Measurements from ENCODE around the gene UBE3C.
A peak's percentile ranks its signal among the peaks of the same experiment; 100 is the strongest.
"Not testable (repeated sequence)": the region's sequence is repeated elsewhere in the genome, so short reads cannot be mapped to it uniquely, and the experiment has no call there.

UBE3C gene

DNA sequence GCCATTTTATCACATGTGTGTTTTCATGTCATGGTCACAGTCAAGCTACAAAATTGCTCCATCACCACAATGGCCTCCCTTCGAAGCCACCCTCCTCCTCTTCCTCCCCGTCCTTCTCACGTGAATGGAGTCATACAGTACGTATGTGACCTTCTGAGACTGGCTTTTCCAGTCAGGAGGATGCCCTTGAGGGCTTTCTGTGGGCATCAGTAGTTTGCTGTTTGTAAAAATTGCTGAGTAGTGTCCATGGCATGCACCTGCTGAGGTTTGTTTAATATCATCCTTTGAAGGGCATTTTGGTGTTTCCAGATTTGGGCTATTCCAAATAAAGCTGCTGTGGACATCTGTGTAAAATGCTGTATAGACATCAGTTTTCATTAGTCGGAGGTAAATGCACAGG is 5.9 kb upstream of the UBE3C start:
- no peak for DNase-seq

DNA sequence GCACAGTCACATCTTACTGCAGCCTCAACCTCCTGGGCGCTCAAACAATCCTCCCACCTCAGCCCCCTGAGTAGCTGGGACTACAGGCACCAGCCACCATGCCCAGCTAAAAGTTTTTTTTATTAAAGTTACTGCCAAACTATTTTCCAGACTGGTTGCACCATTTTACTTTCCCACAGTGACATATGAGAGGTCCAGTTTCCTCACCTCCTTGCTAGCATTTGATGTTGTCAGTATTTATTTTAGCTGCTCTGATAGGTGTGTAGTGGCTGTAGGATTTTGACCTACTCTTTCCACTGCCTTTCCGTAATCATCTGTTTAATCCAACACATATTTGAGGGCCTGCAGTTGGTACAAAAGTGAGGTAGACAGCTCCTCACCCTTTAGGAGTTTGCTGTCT is 5.4 kb upstream of the UBE3C start:
- DNase-seq: no peak

DNA sequence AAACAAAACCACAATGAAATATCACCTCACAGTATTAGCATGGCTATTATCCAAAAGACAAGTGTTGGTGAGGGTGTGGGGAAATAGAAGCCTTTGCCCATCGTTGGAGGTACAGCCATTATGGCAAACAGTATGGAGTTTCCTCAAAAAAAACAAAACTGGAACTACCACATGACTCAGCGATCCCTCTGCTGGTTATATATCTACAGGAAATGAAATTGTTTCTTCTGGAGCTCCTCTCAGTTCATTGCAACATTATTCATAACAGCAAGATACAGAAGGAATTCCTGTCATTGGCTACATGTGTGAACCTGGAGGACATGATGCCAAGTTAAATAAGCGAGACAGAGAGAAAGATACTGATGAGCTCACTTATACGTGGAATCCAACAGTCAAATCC is 2.4 kb upstream of the UBE3C start:
- peak; percentile 42 for DNase-seq

- DNase-seq: no peak
Measured at GRCh38 chr7:157138101-157138423, 664 bp upstream of the UBE3C start.

DNA sequence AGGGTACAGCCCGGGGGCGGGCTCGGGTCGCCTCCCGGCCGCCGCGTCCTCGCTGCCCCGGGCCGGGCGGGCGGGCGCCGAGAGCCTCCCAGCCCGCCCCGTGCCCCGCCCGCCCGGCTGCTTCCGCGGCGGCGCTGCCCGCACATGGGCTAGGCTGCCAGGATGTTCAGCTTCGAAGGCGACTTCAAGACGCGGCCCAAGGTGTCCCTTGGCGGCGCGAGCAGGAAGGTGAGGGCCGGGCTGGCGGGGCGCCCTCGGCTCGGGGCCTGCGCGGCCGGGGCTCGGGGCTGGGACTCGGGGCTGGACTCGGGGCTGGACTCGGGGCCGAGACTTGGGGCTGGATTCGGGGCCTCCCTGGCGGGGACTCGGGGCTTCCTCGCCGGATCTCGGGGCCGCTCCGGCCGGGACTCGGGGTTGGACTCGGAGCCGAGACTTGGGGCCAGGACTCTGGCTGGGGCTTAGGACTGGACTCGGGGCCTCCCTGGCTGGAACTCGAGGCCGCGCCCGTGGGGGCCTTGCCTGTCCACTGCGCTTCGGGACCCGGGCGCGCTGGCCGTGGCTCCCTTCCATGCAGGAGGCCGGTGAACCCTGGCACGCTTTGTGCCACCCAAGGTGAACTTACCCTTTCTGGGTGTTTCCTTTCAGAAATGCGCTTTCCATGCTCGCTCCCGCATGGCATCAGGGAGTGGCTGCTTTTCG is 534 bp downstream of the UBE3C start:
- DNase-seq: no peak

DNA sequence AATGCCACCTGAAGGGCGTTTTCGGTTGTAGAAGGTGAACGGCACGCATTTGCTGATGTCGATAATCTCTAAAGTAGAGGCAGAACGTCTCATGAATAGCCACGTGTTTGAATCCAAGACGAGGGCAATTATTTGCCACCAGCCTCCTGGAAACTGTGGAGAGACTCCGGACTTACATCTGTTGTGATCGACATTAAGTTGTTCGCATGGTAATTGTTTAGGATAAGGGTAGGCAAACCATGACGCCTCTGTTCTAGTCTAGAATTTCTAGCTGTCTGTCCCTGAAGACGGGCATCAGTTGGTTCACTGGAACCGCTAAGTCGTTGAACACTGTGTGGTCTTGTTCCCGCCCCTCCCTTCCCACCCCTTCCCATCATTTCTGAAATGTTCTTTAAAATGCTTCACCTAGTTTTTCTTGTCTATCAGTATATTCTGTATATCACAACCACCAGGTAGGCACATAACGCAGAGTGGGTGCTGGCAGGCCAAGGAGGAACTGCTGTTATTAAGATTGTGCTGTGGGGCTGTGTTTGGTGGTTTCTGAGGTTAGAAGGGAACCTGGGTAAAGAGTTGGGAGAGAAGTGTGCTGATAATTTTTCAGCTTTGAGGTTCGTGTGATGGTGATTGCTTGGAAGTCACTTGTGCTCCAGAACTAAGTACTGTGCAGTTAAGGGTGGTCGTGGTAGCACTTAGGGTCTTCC is 1.2 kb downstream of the UBE3C start:
- DNase-seq: no peak

DNA sequence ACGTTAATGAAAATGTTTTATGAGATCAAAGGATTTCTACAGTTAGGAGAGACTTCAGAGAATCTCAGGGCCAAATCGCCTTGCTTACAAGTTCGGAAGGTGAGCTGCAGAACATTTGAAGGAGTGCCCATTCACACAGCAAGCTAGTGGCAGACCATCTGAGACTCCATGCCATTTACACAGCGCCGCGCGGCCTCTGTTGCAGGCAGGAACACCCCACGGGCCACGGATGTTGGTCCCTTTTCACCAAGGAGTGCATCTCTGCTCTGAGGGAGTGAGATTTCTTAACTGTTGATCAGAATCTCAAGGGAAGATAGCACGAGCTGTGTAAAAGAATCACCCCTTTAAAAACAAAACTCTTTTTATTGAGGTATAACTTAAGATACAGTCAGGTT is 1.8 kb downstream of the UBE3C start:
- DNase-seq: no peak

- DNase-seq: no peak
Measured at GRCh38 chr7:157141525-157142060, 2.9 kb downstream of the UBE3C start.

DNA sequence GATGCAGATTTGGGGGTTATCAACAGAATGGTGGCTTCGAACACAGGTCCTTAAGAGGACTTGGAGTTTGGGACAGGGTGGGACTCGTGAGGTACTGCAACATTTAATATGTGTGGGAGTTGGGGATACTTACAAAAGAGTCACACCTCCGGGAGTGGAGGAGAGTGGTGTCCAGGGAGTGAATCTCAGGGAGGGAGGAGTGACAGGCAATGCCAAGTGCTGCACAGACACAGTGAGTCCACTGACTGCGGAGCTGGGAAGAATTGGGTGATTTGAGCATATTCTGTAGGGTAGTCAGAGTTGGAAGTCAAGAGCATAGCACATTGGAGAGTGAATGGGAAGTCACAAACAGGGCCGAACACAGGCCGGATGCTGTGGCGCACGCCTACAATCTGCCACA is 5.1 kb downstream of the UBE3C start:
- DNase-seq: no peak

DNA sequence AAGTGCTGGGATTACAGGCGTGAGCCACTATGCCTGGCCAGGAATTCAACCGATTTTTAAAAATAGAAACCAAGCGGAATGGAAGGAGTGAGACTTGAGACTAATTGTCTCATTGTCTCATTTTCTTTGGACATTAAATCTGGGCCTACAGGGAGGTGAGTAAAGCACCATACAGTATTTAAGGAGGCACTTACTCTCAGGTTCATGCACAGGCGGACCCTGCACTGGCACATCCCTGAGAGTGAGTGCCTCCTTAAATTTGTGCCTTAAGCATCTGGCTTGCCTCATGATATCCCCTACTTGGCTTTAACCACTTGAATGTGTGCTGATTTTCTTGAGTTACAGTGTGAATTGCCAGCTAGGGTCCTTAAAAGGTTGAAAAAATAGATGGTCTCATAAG is 10.6 kb downstream of the UBE3C start:
- no peak for DNase-seq

DNA sequence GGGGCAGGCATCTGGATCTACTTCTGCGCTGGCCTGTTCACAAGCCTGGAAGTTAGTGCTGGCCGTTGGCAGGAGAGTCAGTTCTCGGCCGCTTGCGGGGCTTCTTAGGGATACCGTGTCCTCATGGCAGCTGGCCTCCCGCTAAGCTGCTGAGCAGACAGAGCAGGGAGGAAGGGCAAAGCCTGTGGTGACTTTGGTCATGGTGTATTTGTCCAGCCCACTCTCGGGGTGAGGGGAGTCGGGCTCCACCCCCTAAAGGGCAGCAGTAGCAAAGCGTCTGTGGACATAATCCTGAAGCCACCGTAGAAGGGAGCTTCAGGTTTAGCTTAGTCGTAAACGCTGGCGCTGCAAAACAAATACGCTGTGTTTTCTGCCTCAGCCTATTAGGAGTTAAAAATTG is 12.2 kb downstream of the UBE3C start:
- peak; percentile 57 for DNase-seq

DNA sequence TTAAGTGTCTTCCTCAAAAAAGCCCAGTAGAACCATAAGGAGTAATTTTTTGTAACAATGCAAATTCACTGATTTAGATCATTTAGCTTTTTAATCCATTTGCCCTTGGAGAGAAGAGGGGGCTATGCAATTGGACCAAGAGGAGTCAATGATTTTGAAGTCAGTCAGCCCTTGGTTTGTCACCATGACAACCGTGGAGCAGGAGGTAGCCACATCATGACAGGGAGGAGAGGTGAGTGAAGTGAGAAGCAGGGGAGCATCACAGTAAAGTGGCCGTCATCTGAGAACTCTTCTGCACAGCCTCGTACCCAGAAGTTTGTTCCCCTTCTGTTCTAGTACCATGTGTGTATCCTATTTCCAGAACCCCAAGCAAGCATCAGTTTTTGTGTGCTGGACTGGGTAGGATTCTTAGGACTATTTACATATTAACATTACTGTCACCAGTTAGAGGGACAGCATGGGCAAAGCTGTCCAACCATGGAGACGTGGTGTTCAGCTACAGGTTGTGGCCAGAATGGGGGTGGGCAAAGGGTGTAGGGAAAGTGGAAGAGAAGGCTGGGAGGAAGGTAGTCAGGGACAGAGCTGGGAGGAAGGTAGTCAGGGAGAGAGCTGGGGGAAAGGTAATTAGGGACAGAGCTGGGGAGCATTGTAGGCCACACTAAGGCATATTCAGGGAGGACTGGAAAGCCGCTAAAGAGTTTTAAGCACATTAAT is 13.1 kb downstream of the UBE3C start:
- DNase-seq: no peak

GRCh38 chr7:157152391-157152937 is 13.7 kb downstream of the UBE3C start:
- no peak for DNase-seq

DNA sequence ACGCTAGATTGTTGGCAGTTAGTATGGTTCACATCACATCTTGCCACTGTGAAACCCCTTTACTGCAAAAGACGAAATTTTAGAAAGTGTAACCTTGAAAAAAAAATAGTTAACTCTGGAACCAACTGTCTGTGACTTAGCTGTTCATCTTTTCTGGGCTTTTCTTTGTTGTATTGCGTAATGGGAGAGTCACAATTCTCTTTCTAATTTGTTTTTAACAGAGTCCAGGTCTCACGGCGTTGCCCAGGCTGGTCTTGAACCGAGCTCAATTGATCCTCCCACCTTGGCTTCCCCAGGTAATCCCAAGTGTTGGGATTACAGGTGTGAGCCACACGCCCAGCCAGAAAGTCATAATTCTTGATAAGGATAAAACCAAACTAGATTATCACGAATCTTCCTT is 14.5 kb downstream of the UBE3C start:
- DNase-seq: no peak

DNA sequence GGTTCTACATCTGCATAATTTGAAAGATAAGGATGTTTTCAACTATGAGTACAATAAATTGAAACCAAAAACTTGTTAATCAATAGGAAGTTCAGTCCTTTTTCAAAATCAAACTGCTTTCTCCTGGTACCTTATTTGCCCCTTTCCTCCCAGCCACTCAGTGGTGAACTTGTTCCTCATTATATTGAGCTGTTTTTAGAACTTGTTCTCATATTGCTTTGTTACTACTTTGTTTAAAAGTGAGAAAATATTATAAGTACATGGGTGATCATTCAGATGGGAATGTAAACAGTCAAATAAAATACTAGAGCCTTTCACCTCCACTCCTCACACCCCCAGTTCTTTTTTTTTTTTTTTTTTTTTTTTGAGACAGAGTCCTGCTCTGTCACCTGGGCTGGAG is 17.2 kb downstream of the UBE3C start:
- DNase-seq: no peak

DNA sequence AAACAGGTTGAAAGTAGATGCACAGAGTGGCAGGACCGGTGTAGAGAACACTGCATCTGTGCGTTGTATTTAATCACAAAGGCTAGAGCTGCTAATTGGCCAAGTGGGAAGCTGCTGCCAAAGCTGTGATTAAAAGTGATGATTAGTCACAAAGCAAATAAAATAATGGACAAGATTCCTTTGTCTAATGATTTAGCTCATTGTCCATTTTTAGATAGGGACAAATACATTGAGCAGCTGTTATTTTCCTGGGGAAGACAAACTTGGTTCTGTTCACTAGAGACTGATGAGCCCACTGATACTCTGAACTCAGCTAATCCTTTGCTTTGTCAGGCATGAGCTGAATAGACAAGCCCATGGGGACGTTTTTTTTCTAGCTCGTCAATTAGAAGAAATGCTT is 19.7 kb downstream of the UBE3C start:
- DNase-seq: no peak

GRCh38 chr7:157159537-157159936 is 20.8 kb downstream of the UBE3C start:
- not testable (repeated sequence) for DNase-seq

- no peak for DNase-seq
Measured at GRCh38 chr7:157160433-157160832, 21.7 kb downstream of the UBE3C start.

- no peak for DNase-seq
Measured at GRCh38 chr7:157165987-157166386, 27.3 kb downstream of the UBE3C start.

- no peak for DNase-seq
Measured at GRCh38 chr7:157168571-157168970, 29.8 kb downstream of the UBE3C start.

GRCh38 chr7:157176771-157177170 is 38.0 kb downstream of the UBE3C start:
- DNase-seq: no peak

GRCh38 chr7:157177333-157177982 is 38.7 kb downstream of the UBE3C start:
- DNase-seq: no peak

GRCh38 chr7:157177983-157178381 is 39.3 kb downstream of the UBE3C start:
- no peak for DNase-seq

All from NCI-H510A treated with DMSO at 0.1 percent for 48 hours (cell line).